Erythroblast (primary cell): Measurements from ENCODE around the gene NSMCE3.

Experiments
- GATA1 ChIP-seq: IDR thresholded peaks from 2 replicates; pipeline ENCODE4 v1.6.1; 2011; ENCODE audit warnings: low read depth, mild to moderate bottlenecking, control low read depth, low read length, moderate library complexity
- POLR2A ChIP-seq: IDR thresholded peaks from 2 replicates; pipeline ENCODE4 v1.6.1; 2011; ENCODE audit warnings: mild to moderate bottlenecking, low read length

DNA sequence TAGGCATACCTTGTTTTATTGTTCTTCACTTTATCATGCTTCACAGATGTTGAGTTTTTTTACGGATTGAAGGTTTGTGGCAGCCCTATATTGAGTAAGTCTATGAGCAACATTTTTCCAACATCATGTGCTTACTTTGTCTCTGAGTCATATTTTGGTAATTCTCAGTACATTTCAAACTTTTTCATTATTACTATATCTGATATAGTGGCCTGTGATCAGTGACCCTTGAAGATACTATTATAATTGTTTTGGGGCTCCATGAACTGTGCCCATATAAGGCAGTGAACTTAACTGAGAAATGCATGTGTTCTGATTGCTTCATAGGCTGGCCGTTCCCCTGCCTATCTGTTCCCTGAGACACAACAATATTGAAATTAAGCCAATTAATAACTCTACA is 42.8 kb upstream of the NSMCE3 start:
- no peak for TF ChIP-seq POLR2A
- no peak for TF ChIP-seq GATA1
